HG02763 (cell line): Measurements from ENCODE around the gene ANK2.

Experiments
- ATAC-seq: cut with Tn5 transposase; IDR thresholded peaks from one replicate; pipeline ENCODE4 v1.9.1; 2021; ENCODE audit warnings: mild to moderate bottlenecking, moderate library complexity; ENCODE audit not compliant: unreplicated experiment

ANK2 gene

DNA sequence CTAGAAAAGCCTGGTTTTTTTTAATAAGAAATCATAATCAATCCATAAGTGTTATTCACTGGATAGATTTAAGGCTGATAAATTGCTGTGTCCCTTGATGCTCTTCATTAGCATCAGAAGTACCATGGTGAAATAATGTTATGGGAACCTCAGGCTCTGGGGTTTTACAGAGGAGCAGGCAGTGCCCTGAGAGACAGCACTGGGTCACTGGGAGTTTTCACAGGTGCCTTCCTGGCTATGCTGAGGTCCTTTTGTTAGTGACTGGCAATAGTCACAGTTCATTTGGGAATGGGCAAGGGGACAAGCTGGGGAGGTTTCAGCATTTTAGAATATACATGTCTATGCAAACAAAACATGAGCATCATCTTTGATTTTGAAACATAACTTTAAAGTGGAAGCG, 38.6 kb downstream of the ANK2 start:
- ATAC-seq, result no peak

GRCh38 chr4:113090954-113091353, 41.5 kb downstream of the ANK2 start:
- no peak for ATAC-seq

DNA sequence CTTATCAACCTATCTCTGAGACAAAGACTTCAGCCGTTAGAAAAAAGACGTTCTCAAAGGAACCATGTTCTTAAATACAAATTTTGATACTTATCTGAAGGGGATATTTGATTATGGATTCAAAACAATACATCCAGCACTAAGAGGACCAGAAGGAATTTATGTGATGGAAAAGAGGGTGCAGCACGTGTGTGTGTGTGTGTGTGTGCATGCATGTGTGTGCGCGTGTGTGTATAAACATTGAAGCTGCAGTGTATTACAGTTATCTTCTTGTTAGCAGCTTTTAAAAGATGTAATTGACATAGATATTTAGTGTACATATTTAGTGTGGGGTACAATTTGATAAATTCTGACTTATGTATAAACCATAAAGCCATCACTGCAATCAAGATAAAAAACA, 44.9 kb downstream of the ANK2 start:
- no peak for ATAC-seq

GRCh38 chr4:113094802-113095201, 45.3 kb downstream of the ANK2 start:
- no peak for ATAC-seq

DNA sequence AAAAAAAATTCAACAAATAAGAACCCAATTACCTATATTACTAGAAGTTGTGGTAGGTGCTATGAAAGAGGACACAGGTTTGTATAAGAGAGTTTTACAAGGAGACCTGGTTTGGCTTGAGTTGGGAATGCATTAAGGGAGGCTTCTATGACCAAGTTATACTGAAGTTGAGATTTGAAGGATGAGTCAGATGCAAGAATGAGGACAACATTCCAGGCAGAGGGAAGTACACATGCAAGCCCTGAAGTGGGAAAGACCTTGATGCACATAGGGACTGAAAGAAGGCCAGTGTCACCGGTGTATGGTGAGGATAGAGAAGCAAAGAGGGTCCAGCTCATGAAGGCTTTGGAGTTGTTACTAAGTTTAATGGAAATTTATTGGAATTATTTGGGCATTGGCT, 52.2 kb downstream of the ANK2 start:
- ATAC-seq, result no peak

DNA sequence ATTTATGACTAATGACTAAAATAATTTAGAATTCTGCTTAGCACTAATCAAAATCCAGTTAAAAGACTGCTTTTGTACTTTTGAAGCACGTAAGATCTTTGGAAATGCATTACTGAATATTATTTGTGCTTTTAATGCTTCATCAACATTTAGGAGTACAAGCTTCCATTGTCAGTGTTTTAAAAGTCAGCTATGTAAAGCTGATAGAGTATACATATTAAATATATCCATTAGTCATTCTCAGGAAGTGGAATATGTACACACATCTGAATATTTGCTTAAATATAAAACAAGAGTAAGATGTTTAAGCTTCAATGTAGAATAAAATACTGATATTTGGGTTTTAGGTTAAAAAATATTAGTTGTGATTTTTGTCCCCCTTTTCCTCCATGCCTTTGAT, 54.1 kb downstream of the ANK2 start:
- no peak for ATAC-seq

DNA sequence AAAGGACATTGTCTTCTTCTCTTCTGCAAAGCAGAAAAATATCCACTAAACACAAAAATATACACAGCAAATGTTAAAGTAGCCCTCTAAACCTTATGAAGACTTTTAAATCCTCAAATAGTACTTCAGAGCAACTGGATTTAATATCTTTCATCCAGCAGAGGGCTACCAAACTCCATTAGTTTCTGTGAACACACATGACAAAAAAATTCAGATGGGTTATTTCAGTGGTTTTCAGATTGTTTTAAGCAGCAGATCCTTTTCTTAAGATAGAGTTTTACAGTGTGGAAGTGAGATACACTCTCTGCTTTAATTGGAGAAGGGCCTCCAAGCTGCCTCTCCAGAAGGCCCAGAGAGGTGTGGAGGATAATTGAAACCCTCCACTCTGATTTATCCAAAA, 56.7 kb downstream of the ANK2 start:
- ATAC-seq, result no peak

- no peak for ATAC-seq
These were observed 59.8 kb downstream of the ANK2 start for GRCh38 chr4:113109106-113109718.

- no peak for ATAC-seq
These were observed 63.0 kb downstream of the ANK2 start for GRCh38 chr4:113112338-113112978.

DNA sequence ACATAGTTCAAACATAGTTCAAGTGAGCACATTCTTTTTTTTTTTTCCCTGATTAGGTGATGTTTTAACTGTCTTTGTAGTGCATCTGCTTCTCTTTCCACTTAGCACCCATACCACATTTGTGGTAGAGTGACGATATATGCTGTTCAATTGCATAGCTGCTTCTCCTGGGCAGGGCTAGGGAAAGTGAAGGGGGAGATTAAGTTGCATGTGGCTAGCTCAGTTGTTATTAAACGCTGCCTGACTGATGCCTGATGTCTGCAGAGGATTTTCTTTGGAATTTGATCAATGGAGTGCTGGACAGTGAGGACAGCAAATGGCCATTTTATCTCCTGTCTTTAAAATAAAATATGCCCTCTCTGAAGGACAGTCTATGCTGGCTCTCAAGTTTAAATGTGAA, 63.7 kb downstream of the ANK2 start:
- ATAC-seq, result no peak

DNA sequence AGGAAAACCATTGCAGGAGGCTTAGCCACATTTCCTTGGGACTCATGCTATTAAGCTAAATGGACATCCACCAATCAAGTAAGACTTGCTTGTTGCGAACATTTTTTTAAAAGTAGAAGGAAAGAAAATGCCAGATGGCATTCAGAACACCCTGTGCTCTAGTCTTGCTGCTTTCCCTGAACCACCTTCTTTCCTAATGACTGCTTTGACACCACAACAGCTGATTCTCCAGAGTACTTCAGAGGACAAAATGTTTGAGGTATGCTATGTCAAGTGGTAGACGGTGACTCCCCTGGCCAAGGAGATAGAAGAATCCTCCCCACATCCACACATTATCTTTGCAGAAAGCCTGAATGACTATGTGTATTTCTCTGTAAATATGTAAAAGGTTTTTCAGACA, 65.4 kb downstream of the ANK2 start:
- no peak for ATAC-seq

DNA sequence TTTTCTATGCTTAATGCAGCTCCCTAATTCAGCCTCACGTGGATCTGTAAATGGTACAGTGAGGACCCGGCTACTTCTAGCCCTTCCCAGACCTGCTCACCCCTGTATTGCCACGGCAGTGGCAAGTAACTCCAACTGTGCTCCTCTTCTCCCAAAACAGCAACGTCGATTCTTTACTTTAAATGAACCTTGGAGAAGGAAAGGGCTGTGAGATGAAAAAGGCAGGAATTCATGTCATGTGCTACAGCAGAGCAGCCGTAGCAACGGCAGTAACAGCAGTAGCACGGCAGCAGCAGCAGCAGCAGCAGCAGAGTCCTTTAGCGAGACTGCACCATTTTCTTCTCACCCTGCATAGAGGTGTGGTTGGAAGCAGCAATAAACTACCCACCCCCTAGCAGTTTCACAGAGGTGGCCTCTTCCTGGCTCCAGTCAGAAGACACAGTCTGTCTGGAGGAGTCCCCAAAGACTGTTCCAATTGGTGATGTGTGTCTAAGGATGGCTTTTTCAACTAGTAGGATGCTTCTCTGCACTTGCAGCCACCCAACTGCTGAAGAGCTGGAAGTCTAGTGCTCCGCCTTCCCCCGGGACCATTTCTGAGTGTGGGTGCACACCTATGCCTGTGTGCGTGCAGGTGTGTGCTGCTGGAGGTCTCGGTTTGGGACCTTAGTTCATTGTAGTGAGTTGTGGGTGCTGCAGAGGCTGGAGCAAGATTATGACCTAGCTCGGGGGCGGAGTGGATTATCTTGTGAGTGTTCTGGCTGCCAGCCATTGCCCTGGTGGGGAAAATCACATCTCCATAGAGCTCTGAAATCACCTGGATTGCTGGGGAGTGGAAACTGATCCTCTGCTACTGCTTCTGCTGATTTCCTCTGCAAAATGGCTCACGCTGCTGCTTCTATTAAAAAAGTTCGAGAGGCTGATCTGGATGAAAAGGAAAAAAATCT, 67.2 kb downstream of the ANK2 start:
- no peak for ATAC-seq

GRCh38 chr4:113117358-113117702, 67.9 kb downstream of the ANK2 start:
- no peak for ATAC-seq

DNA sequence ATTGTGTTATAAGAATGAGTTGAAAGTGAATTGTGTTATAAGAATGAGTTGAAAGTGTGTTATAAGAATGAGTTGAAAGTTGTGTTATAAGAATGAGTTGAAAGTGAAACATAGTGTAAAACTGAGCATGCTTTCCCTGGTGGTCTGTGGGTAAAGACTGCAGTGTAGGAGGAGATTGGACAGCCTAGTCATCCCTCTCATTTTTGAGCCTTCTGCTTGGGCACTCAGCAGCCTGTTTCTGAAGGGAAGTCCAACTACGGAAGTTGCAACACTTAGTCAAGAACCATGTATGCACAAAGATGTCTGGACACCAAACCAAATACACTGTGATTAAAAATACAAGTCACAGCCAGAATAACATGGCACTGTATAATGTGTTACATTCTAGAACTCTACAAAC, 72.6 kb downstream of the ANK2 start:
- no peak for ATAC-seq

DNA sequence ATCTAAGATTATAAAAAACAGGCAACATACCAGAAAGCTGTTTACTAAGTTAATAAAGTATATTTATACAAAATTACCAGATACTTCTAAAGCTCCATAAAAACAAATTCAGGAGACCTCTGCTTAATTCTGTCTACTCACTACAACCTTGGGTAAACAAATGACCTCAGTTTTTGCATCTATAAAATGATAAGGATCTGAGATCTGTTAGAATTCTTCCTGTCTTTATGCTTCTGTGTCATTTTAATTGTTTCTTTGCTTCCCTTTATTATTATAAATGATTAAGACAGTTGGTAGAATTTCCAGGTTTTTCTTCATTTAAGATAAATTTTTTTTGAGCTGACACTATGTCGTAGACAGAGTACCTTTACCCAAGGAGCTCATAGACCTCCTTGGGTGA, 76.0 kb downstream of the ANK2 start:
- no peak for ATAC-seq

DNA sequence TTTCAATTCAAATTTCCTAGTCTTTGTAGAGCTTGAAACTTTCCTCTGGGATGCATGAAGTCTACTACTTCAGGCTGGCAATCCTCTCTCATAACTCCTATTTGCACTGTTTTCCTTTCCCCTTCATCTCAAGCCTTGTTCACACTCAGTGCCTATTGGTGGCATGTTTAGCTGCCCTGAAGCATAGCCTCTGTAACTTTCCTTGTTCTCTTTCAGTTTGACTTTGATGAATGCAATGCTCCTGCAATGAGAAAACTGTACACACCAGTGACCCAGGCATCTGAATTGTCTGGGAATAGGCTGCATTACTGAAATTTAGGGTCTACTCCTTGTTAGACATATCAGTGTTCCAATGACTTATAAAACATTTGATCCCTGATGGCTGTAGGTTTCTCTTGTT, 81.7 kb downstream of the ANK2 start:
- ATAC-seq, result no peak

GRCh38 chr4:113131621-113132020, 82.2 kb downstream of the ANK2 start:
- ATAC-seq, result no peak

- ATAC-seq, result peak; percentile 46
These were observed 92.5 kb downstream of the ANK2 start for GRCh38 chr4:113141901-113142346.

DNA sequence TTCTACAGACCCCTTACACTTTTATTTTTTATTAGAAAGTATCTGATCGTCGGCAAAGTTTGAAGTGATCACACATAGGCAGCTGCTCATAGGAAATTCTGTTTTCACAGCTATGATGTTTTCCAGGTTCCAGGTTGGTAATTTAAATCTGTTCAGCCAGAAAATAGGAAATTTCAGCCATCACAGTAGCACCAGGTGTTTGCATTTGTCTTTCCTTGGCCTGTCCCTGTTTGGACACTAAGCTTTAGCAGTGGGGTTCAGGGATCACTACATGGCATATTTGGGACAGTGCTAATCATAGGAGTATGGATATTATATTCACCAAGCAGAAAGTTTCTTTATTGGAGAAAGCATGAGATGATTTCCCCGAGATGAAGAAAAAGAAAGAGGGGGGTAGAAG, 92.9 kb downstream of the ANK2 start:
- ATAC-seq, result no peak

DNA sequence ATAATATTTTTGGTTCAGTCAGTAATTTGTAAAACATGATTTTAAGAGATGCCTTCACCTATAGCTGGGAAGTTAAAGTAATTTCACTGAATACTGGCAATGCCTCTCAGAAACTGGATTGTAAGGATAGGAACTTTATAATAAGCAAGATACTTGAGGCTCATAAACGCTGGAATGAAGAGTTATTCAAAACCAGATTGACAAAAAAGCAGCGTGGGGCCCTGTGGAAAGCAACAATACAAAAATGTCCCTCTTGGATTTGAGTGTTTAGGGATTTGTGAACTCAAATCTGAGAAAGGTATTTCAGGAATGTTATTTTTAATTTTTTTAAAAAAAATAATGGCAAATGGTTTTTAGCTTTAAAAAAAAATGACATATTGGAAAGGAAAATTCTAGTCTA, 94.6 kb downstream of the ANK2 start:
- no peak for ATAC-seq

- ATAC-seq, result no peak
These were observed 95.7 kb downstream of the ANK2 start for GRCh38 chr4:113145147-113145518.
